ENCODE results near the gene PANK2.

PANK2 gene

DNA sequence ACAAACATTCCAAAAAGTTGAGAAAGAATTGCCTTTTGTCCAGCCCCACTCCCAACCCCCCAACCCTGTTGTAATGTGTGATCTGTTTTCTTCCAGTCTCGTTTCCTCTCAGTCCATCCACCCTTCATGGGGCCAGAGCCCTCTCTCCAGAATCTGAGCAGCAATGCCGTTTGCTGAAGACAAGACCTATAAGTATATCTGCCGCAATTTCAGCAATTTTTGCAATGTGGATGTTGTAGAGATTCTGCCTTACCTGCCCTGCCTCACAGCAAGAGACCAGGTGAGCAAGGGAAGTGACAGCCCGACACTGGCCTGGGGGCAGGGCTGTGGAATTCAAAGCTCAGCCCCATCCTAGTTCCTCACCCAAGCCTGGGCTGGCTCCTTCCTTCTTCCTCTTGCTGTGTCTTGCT lies 34.7 kb upstream of the PANK2 start:
- no peak for DNase-seq
- Histone ChIP-seq H3K36me3 (ENCODE audit: control insufficient read depth, insufficient read depth, low read length) (peaks cover 18% of the 10 kb centered on the region), H3K4me1 (ENCODE audit: control insufficient read depth, insufficient read depth, low read length, poor library complexity, severe bottlenecking) (no peaks in the 10 kb centered on the region)

GRCh38 chr20:3857405-3857804 lies 31.8 kb upstream of the PANK2 start:
- Histone ChIP-seq H3K9me3 (ENCODE audit: control insufficient read depth, low read length) (no peaks in the 10 kb centered on the region), H3K4me3 (ENCODE audit: insufficient read depth, low read depth, low read length, poor library complexity, severe bottlenecking) (no peak overlapping the region), H3K36me3 (ENCODE audit: control insufficient read depth, insufficient read depth, low read length) (peaks cover 30% of the 10 kb centered on the region), H3K27ac (ENCODE audit: insufficient read depth, low read length, poor library complexity, severe bottlenecking) (no peak overlapping the region), H3K27me3 (replicated peaks; ENCODE audit: control insufficient read depth, insufficient read depth, low read length, poor library complexity, severe bottlenecking) (no peaks in the 10 kb centered on the region), H3K4me1 (ENCODE audit: control insufficient read depth, insufficient read depth, low read length, poor library complexity, severe bottlenecking) (no peaks in the 10 kb centered on the region)
- DNase-seq = no peak

More for the DNA sequence above, 34.7 kb upstream of the PANK2 start:
- H3K4me3 ChIP-seq (ENCODE audit: insufficient read depth, low read depth, low read length, poor library complexity, severe bottlenecking) = no peak overlapping the region
- H3K27me3 ChIP-seq (replicated peaks; ENCODE audit: control insufficient read depth, insufficient read depth, low read length, poor library complexity, severe bottlenecking) = no peaks in the 10 kb centered on the region
- H3K27ac ChIP-seq (ENCODE audit: insufficient read depth, low read length, poor library complexity, severe bottlenecking) = no peak overlapping the region
- no peaks in the 10 kb centered on the region for H3K9me3 ChIP-seq (ENCODE audit: control insufficient read depth, low read length)

DNA sequence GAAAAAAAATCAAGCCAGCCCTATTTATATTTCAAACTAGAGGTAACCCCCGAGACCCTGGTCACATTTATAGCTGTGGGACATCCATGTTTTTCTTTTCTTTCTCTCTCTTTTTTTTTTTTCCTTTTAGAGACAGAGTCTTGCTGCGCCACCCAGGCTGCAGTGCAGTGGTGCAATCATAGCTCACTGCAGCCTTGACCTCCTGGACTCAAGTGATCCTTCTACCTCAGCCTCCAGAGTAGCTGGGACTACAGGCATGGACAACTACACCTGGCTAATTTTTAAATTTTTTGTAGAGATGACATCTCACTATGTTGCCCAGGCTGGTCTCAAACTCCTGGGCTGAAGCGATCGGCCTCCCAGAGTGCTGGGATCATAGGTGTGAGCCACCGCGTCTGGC lies 30.5 kb upstream of the PANK2 start:
- no peak for DNase-seq
- no peaks in the 10 kb centered on the region for H3K27me3 ChIP-seq (replicated peaks; ENCODE audit: control insufficient read depth, insufficient read depth, low read length, poor library complexity, severe bottlenecking)
- H3K4me3 ChIP-seq (ENCODE audit: insufficient read depth, low read depth, low read length, poor library complexity, severe bottlenecking) = no peak overlapping the region
- H3K36me3 ChIP-seq (ENCODE audit: control insufficient read depth, insufficient read depth, low read length) = peaks cover 43% of the 10 kb centered on the region
- H3K4me1 ChIP-seq (ENCODE audit: control insufficient read depth, insufficient read depth, low read length, poor library complexity, severe bottlenecking) = no peaks in the 10 kb centered on the region
- H3K9me3 ChIP-seq (ENCODE audit: control insufficient read depth, low read length) = no peaks in the 10 kb centered on the region
- no peak overlapping the region for H3K27ac ChIP-seq (ENCODE audit: insufficient read depth, low read length, poor library complexity, severe bottlenecking)

- H3K9me3 ChIP-seq (ENCODE audit: control insufficient read depth, low read length) = no peaks in the 10 kb centered on the region
- peaks cover 68% of the 10 kb centered on the region for H3K36me3 ChIP-seq (ENCODE audit: control insufficient read depth, insufficient read depth, low read length)
- H3K27me3 ChIP-seq (replicated peaks; ENCODE audit: control insufficient read depth, insufficient read depth, low read length, poor library complexity, severe bottlenecking) = no peaks in the 10 kb centered on the region
- H3K27ac ChIP-seq (ENCODE audit: insufficient read depth, low read length, poor library complexity, severe bottlenecking) = no peak overlapping the region
- H3K4me3 ChIP-seq (ENCODE audit: insufficient read depth, low read depth, low read length, poor library complexity, severe bottlenecking) = no peak overlapping the region
- no peak for DNase-seq
- H3K4me1 ChIP-seq (ENCODE audit: control insufficient read depth, insufficient read depth, low read length, poor library complexity, severe bottlenecking) = no peaks in the 10 kb centered on the region
Measured at GRCh38 chr20:3861191-3861590, 28.0 kb upstream of the PANK2 start.

DNA sequence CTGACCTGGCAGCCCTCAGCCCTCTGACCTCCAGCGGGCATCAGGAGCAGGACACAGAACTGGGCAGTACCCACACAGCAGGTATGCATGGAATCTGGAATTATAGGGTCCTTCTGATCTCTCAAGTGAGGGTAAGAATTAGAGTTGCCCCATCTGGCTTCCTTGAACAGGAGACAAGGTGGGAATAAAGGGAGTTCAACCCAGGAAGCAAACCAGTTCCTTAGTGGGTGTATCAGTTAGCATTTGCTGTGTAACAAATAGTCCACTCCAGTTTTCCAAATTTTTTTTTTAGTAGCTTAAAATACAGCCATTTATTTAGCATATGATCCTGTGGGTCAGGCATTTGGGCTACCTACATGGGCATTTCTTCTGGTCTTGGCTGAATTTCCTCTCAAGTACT lies 26.9 kb upstream of the PANK2 start:
- H3K27ac ChIP-seq (ENCODE audit: insufficient read depth, low read length, poor library complexity, severe bottlenecking) = no peak overlapping the region
- no peaks in the 10 kb centered on the region for H3K4me1 ChIP-seq (ENCODE audit: control insufficient read depth, insufficient read depth, low read length, poor library complexity, severe bottlenecking)
- H3K36me3 ChIP-seq (ENCODE audit: control insufficient read depth, insufficient read depth, low read length) = peaks cover 71% of the 10 kb centered on the region
- H3K9me3 ChIP-seq (ENCODE audit: control insufficient read depth, low read length) = no peaks in the 10 kb centered on the region
- no peak for DNase-seq
- no peaks in the 10 kb centered on the region for H3K27me3 ChIP-seq (replicated peaks; ENCODE audit: control insufficient read depth, insufficient read depth, low read length, poor library complexity, severe bottlenecking)
- no peak overlapping the region for H3K4me3 ChIP-seq (ENCODE audit: insufficient read depth, low read depth, low read length, poor library complexity, severe bottlenecking)

- no peak overlapping the region for H3K4me3 ChIP-seq (ENCODE audit: insufficient read depth, low read depth, low read length, poor library complexity, severe bottlenecking)
- H3K27ac ChIP-seq (ENCODE audit: insufficient read depth, low read length, poor library complexity, severe bottlenecking) = no peak overlapping the region
- no peaks in the 10 kb centered on the region for H3K27me3 ChIP-seq (replicated peaks; ENCODE audit: control insufficient read depth, insufficient read depth, low read length, poor library complexity, severe bottlenecking)
- no peaks in the 10 kb centered on the region for H3K4me1 ChIP-seq (ENCODE audit: control insufficient read depth, insufficient read depth, low read length, poor library complexity, severe bottlenecking)
- H3K9me3 ChIP-seq (ENCODE audit: control insufficient read depth, low read length) = no peaks in the 10 kb centered on the region
- DNase-seq = no peak
- H3K36me3 ChIP-seq (ENCODE audit: control insufficient read depth, insufficient read depth, low read length) = peaks cover 61% of the 10 kb centered on the region
Measured at GRCh38 chr20:3863317-3863716, 25.9 kb upstream of the PANK2 start.

DNA sequence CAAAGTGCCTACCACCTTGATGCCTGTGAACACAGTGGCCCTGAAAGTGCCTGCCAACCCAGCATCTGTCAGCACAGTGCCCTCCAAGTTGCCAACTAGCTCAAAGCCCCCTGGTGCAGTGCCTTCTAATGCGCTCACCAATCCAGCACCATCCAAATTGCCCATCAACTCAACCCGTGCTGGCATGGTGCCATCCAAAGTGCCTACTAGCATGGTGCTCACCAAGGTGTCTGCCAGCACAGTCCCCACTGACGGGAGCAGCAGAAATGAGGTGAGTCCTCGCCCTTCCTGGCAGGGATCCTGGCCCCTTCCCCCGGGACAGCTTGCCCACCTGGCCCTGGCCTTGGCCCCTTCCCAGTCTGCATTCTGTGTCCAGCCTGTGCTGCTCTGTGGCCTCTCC lies 24.7 kb upstream of the PANK2 start:
- Histone ChIP-seq H3K27ac (ENCODE audit: insufficient read depth, low read length, poor library complexity, severe bottlenecking) (no peak overlapping the region), H3K9me3 (ENCODE audit: control insufficient read depth, low read length) (no peaks in the 10 kb centered on the region), H3K4me1 (ENCODE audit: control insufficient read depth, insufficient read depth, low read length, poor library complexity, severe bottlenecking) (no peaks in the 10 kb centered on the region), H3K4me3 (ENCODE audit: insufficient read depth, low read depth, low read length, poor library complexity, severe bottlenecking) (no peak overlapping the region), H3K27me3 (replicated peaks; ENCODE audit: control insufficient read depth, insufficient read depth, low read length, poor library complexity, severe bottlenecking) (no peaks in the 10 kb centered on the region), H3K36me3 (ENCODE audit: control insufficient read depth, insufficient read depth, low read length) (peaks cover 57% of the 10 kb centered on the region)
- DNase-seq = no peak

DNA sequence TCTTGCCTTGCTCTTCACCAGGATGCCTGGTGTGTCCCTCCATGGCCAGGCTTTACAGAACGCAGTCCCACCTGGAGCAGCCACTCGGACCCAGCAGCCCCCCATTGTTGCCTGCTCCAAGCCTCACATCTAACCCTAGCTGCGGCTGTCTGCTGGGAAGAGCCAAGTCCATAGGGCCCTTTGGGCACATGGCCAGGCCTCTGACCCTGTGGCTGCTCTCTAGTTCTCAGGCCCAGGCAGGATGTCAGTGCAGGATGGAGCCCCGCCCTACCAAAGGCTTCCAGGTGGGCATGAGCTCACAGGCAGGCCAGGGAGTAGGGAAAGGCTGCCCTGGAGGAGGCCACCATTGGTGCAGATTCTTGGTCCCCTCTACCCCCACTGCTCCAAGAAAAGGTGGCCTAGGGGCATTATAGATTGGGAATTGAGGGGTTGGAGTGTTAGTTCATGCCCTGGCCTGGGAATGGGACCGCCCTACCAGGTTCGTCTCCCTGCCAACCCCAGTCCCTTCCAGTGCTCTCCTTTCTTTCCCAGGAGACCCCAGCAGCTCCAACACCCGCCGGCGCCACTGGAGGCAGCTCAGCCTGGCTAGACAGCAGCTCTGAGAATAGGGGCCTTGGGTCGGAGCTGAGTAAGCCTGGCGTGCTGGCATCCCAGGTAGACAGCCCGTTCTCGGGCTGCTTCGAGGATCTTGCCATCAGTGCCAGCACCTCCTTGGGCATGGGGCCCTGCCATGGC lies 23.9 kb upstream of the PANK2 start:
- H3K4me3 ChIP-seq (ENCODE audit: insufficient read depth, low read depth, low read length, poor library complexity, severe bottlenecking) = no peak overlapping the region
- no peaks in the 10 kb centered on the region for H3K9me3 ChIP-seq (ENCODE audit: control insufficient read depth, low read length)
- no peak overlapping the region for H3K27ac ChIP-seq (ENCODE audit: insufficient read depth, low read length, poor library complexity, severe bottlenecking)
- peaks cover 57% of the 10 kb centered on the region for H3K36me3 ChIP-seq (ENCODE audit: control insufficient read depth, insufficient read depth, low read length)
- no peak for DNase-seq
- H3K27me3 ChIP-seq (replicated peaks; ENCODE audit: control insufficient read depth, insufficient read depth, low read length, poor library complexity, severe bottlenecking) = no peaks in the 10 kb centered on the region
- H3K4me1 ChIP-seq (ENCODE audit: control insufficient read depth, insufficient read depth, low read length, poor library complexity, severe bottlenecking) = no peaks in the 10 kb centered on the region

- Histone ChIP-seq H3K36me3 (ENCODE audit: control insufficient read depth, insufficient read depth, low read length) (peaks cover 57% of the 10 kb centered on the region), H3K27ac (ENCODE audit: insufficient read depth, low read length, poor library complexity, severe bottlenecking) (no peak overlapping the region), H3K27me3 (replicated peaks; ENCODE audit: control insufficient read depth, insufficient read depth, low read length, poor library complexity, severe bottlenecking) (no peaks in the 10 kb centered on the region), H3K4me3 (ENCODE audit: insufficient read depth, low read depth, low read length, poor library complexity, severe bottlenecking) (no peak overlapping the region), H3K4me1 (ENCODE audit: control insufficient read depth, insufficient read depth, low read length, poor library complexity, severe bottlenecking) (no peaks in the 10 kb centered on the region), H3K9me3 (ENCODE audit: control insufficient read depth, low read length) (no peaks in the 10 kb centered on the region)
- no peak for DNase-seq
Measured at GRCh38 chr20:3865887-3866407, 23.2 kb upstream of the PANK2 start.

GRCh38 chr20:3866464-3866863 lies 22.7 kb upstream of the PANK2 start:
- DNase-seq = no peak
- no peak overlapping the region for H3K27ac ChIP-seq (ENCODE audit: insufficient read depth, low read length, poor library complexity, severe bottlenecking)
- peaks cover 53% of the 10 kb centered on the region for H3K36me3 ChIP-seq (ENCODE audit: control insufficient read depth, insufficient read depth, low read length)
- H3K4me1 ChIP-seq (ENCODE audit: control insufficient read depth, insufficient read depth, low read length, poor library complexity, severe bottlenecking) = no peaks in the 10 kb centered on the region
- H3K27me3 ChIP-seq (replicated peaks; ENCODE audit: control insufficient read depth, insufficient read depth, low read length, poor library complexity, severe bottlenecking) = no peaks in the 10 kb centered on the region
- H3K4me3 ChIP-seq (ENCODE audit: insufficient read depth, low read depth, low read length, poor library complexity, severe bottlenecking) = no peak overlapping the region
- no peaks in the 10 kb centered on the region for H3K9me3 ChIP-seq (ENCODE audit: control insufficient read depth, low read length)
